HG03457 (cell line): ENCODE results near the gene GYG1.
"Not testable (repeated sequence)": the region's sequence is repeated elsewhere in the genome, so short reads cannot be mapped to it uniquely, and the experiment has no call there.

ENCODE experiments used
- ATAC-seq: cut with Tn5 transposase; IDR thresholded peaks from one replicate; pipeline ENCODE4 v1.9.1; 2021; ENCODE audit warnings: moderate number of reproducible peaks; ENCODE audit not compliant: unreplicated experiment

The GYG1 gene

GRCh38 chr3:148987551-148987950 is 3.8 kb upstream of the GYG1 start:
- not testable (repeated sequence) for ATAC-seq

- peak; percentile 36 for ATAC-seq
These were observed 1.1 kb upstream of the GYG1 start for GRCh38 chr3:148990236-148990635.

GRCh38 chr3:148992027-148992634 is 791 bp downstream of the GYG1 start:
- peak; percentile 11 for ATAC-seq

GRCh38 chr3:148992635-148993255 is 1.4 kb downstream of the GYG1 start:
- ATAC-seq = no peak

GRCh38 chr3:148997623-148998022 is 6.3 kb downstream of the GYG1 start:
- ATAC-seq = no peak

GRCh38 chr3:148998297-148998696 is 7.0 kb downstream of the GYG1 start:
- ATAC-seq = no peak

GRCh38 chr3:148998715-148999423 is 7.5 kb downstream of the GYG1 start:
- no peak for ATAC-seq

GRCh38 chr3:148999806-149000205 is 8.5 kb downstream of the GYG1 start:
- ATAC-seq = no peak

- no peak for ATAC-seq
These were observed 8.9 kb downstream of the GYG1 start for GRCh38 chr3:149000206-149000745.

GRCh38 chr3:149001727-149002126 is 10.4 kb downstream of the GYG1 start:
- no peak for ATAC-seq

GRCh38 chr3:149003653-149004305 is 12.4 kb downstream of the GYG1 start:
- peak; percentile 74 for ATAC-seq

GRCh38 chr3:149004622-149005021 is 13.3 kb downstream of the GYG1 start:
- ATAC-seq = no peak

GRCh38 chr3:149005416-149005815 is 14.1 kb downstream of the GYG1 start:
- no peak for ATAC-seq

- no peak for ATAC-seq
These were observed 16.4 kb downstream of the GYG1 start for GRCh38 chr3:149007567-149008257.

- peak; percentile 84 for ATAC-seq
These were observed 18.4 kb downstream of the GYG1 start for GRCh38 chr3:149009732-149010131.

- ATAC-seq = no peak
These were observed 19.2 kb downstream of the GYG1 start for GRCh38 chr3:149010504-149010951.

- ATAC-seq = no peak
These were observed 19.6 kb downstream of the GYG1 start for GRCh38 chr3:149010966-149011365.

GRCh38 chr3:149011676-149012075 is 20.3 kb downstream of the GYG1 start:
- ATAC-seq = no peak

GRCh38 chr3:149013726-149014125 is 22.4 kb downstream of the GYG1 start:
- ATAC-seq = no peak

- no peak for ATAC-seq
These were observed 24.1 kb downstream of the GYG1 start for GRCh38 chr3:149015393-149015792.

GRCh38 chr3:149016242-149016641 is 24.9 kb downstream of the GYG1 start:
- ATAC-seq = no peak
